Activated CD4-positive, alpha-beta memory T cell treated with anti-CD3 and anti-CD28 coated beads for 36 hours (primary cell): Measurements from ENCODE around the gene STK17A. TPM values are rescaled to one million over a fixed set of nuclear protein-coding genes. Genes with fewer than 3 reads are reported as not detected.

Source experiments
- CTCF ChIA-PET: fragments of 350-600 bp; sonication (Branson Sonifier 250); formaldehyde crosslinking; loops from one replicate; lab custom pipeline; 2021; ENCODE audit warnings: antibody characterized with exemption, inconsistent platforms; lab: Charles Lee
- POLR2A ChIA-PET: fragments of 350-600 bp; sonication (Branson Sonifier 250); formaldehyde crosslinking; loops from one replicate; lab custom pipeline; 2021; ENCODE audit warnings: antibody characterized with exemption; lab: Charles Lee
- DNase-seq: peaks from one replicate; pipeline ENCODE4 v3.0.0-alpha.2; 2020
- H3K27ac Mint-ChIP-seq: one replicate; pipeline ENCODE4 v1.8.0; 2021; ENCODE audit warnings: mixed read lengths
- H3K27me3 Mint-ChIP-seq: one replicate; pipeline ENCODE4 v1.8.0; 2021; ENCODE audit warnings: mixed read lengths
- H3K36me3 Mint-ChIP-seq: one replicate; pipeline ENCODE4 v1.8.0; 2021; ENCODE audit warnings: mixed read lengths
- H3K4me1 Mint-ChIP-seq: one replicate; pipeline ENCODE4 v1.8.0; 2021; ENCODE audit warnings: low read depth, mixed read lengths
- H3K4me3 Mint-ChIP-seq: one replicate; pipeline ENCODE4 v1.8.0; 2021; ENCODE audit warnings: mild to moderate bottlenecking, mixed read lengths
- H3K9me3 Mint-ChIP-seq: one replicate; pipeline ENCODE4 v1.8.0; 2021; ENCODE audit warnings: mixed read lengths
- intact Hi-C: fragments of 100-400 bp; cut with micrococcal nuclease; formaldehyde crosslinking; loops from one replicate; pipeline ENCODE4 v1.15.1; 2023
- total RNA-seq, 2 experiments: library from RNA; stranded (reverse); gene quantifications; one replicate each; pipeline ENCODE4 v1.2.3, GENCODE V29; 2021

STK17A gene
- total RNA-seq, 2 experiments from 2014 or later, result 58.2 to 62.6 TPM

GRCh38 chr7:43634384-43634783, 51.5 kb downstream of the STK17A start:
- Mint-ChIP-seq H3K36me3 (peaks cover 71% of the 10 kb centered on the region), H3K4me3 (no peak overlapping the region), H3K4me1 (peaks cover 77% of the 10 kb centered on the region), H3K9me3 (no peaks in the 10 kb centered on the region), H3K27ac (peak overlapping the region; percentile 29), H3K27me3 (no peaks in the 10 kb centered on the region)
- ChIA-PET POLR2A (no interaction called here), CTCF (interaction anchor here (0.8 to 1.5 kb wide), 3 partner anchors 11 to 65 kb away, joined by 3 to 5 read pairs (median 4); partner anchors contain the start of gene STK17A)
- no peak for DNase-seq
- intact Hi-C loops, result no loop called here

DNA sequence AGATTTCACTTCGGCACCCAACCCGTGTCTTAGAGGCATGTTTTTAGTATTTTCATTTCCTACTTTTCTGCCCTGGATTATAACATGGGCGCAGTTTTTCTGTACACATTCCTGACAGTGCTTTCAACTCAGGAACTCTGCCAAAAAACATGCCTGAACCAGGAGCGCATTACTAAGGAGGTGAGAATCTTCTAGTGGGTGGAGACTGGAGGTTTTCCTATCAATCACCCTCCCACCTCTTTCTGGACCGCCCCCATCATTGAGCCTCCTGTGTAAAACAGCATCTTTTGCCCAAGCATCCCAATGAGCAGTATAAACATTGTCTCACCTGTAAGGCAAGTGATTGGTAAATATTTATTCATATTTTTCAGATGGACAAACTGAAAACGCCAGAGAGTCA, 53.2 kb downstream of the STK17A start:
- Mint-ChIP-seq H3K27ac (peak overlapping the region; percentile 18), H3K4me1 (peaks cover 81% of the 10 kb centered on the region), H3K9me3 (no peaks in the 10 kb centered on the region), H3K27me3 (no peaks in the 10 kb centered on the region), H3K4me3 (no peak overlapping the region), H3K36me3 (peaks cover 75% of the 10 kb centered on the region)
- POLR2A ChIA-PET, result no interaction called here
- CTCF ChIA-PET, result interaction anchor here (1.0 kb wide), 1 partner anchor 53 kb away, joined by 4 read pairs; the partner anchor contains the start of gene STK17A
- DNase-seq, result no peak
- intact Hi-C loops, result no loop called here

DNA sequence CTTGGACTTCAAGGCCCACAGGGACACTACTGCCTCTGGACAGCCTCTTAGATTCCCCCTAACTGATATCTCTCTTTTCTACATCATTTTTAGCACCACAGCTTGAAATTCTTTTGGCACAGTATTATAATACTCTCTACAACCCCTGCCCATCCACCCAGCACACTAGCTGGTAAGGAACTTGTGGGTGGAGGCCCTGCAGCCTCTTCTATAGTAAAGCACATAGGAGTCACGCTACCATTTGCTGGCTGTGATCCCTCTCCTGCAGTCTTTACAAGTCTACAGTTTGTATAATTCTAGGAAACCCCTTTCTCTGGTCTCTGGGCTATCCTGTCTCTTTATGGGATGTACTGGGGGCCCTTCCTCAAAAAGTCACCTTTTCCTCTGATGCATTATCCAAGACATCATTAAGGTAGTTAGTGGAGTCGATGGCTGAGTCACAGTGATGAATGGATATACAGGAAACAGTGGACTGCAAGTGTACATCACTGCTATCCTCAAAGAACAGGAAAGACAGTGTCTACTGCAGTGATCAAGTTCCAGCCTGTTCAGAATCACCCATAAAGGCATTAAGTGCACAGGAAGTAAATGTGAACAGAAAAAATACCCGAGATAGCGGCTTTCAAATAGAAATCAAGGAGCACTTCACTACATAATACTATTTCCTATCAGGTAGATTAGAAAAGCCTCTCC, 54.4 kb downstream of the STK17A start:
- Mint-ChIP-seq H3K4me1 (peaks cover 73% of the 10 kb centered on the region), H3K4me3 (no peak overlapping the region)
- intact Hi-C loops, result no loop called here

GRCh38 chr7:43639858-43640491, 57.1 kb downstream of the STK17A start:
- no peaks in the 10 kb centered on the region for H3K9me3 Mint-ChIP-seq
- intact Hi-C loops, result no loop called here
- ChIA-PET CTCF (interaction anchor here (1.2 to 6.3 kb wide), 6 partner anchors 8 to 60 kb away, joined by 3 to 50 read pairs (median 4); partner anchors contain the start of gene STK17A), POLR2A (interaction anchor here (2.3 kb wide), 1 partner anchor 9 kb away, joined by 13 read pairs; no protein-coding TSS in a partner anchor)
- no peaks in the 10 kb centered on the region for H3K27me3 Mint-ChIP-seq
- H3K4me3 Mint-ChIP-seq, result no peak overlapping the region
- H3K4me1 Mint-ChIP-seq, result peaks cover 77% of the 10 kb centered on the region
- H3K27ac Mint-ChIP-seq, result peak overlapping the region; percentile 60
- no peak for DNase-seq
- peaks cover 63% of the 10 kb centered on the region for H3K36me3 Mint-ChIP-seq

More for the DNA sequence above, 54.4 kb downstream of the STK17A start:
- ChIA-PET POLR2A (interaction anchor here (2.3 kb wide), 1 partner anchor 11 kb away, joined by 13 read pairs; no protein-coding TSS in a partner anchor), CTCF (interaction anchor here (1.8 to 6.3 kb wide), 2 partner anchors 55 to 63 kb away, joined by 6 to 50 read pairs; partner anchors contain the start of gene STK17A)
- Mint-ChIP-seq H3K27ac (peak overlapping the region; percentile 81), H3K36me3 (peaks cover 67% of the 10 kb centered on the region), H3K27me3 (no peaks in the 10 kb centered on the region), H3K9me3 (no peaks in the 10 kb centered on the region)
- no peak for DNase-seq

GRCh38 chr7:43640679-43641078, 57.8 kb downstream of the STK17A start:
- ChIA-PET POLR2A (no interaction called here), CTCF (interaction anchor here (1.2 to 6.3 kb wide), 2 partner anchors 58 to 59 kb away, joined by 5 to 50 read pairs; partner anchors contain the start of gene STK17A)
- no peak overlapping the region for H3K4me3 Mint-ChIP-seq
- H3K27me3 Mint-ChIP-seq, result no peaks in the 10 kb centered on the region
- H3K36me3 Mint-ChIP-seq, result peaks cover 61% of the 10 kb centered on the region
- intact Hi-C loops, result no loop called here
- peaks cover 80% of the 10 kb centered on the region for H3K4me1 Mint-ChIP-seq
- no peaks in the 10 kb centered on the region for H3K9me3 Mint-ChIP-seq
- no peak for DNase-seq
- no peak overlapping the region for H3K27ac Mint-ChIP-seq

DNA sequence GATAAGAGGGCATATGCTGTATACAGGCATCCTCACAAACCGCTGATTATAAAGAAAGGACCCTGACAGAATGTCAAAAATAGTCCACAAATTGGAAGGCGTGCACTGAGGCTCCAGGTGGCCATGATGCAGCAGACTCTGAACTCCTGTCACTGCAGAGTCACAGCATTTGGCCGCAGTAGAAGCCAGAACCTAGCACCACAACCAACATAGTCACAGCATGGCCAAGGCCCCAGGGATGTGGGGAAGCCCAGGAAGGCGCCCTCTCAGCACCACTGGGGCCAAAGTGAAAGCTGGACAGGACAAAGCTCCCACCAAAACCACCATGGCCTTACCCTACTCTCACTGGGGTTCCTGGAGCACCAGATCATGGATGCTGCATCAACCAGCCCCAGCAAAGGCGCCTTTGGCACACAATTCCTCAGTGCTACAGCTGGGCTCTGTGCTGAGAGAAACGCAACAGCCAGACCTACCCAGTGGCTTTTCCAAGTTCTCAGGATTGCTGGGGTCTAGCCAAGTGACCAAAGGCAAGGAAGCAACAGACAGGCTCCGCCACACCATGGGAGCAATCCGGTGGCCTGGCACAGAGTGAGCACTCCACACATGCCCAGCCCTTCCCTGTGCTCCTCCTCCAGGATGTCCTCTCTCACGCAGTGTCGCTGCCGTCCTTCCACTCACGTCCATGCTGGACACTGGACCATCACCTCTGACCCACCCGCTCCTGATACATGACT, 60.2 kb downstream of the STK17A start:
- Mint-ChIP-seq H3K27ac (peak overlapping the region; percentile 39), H3K27me3 (no peaks in the 10 kb centered on the region), H3K9me3 (no peaks in the 10 kb centered on the region), H3K4me1 (peaks cover 81% of the 10 kb centered on the region), H3K36me3 (peaks cover 54% of the 10 kb centered on the region), H3K4me3 (no peak overlapping the region)
- ChIA-PET POLR2A (interaction anchor here (1.5 kb wide), 1 partner anchor 60 kb away, joined by 3 read pairs; the partner anchor contains the start of gene STK17A), CTCF (interaction anchor here (6.3 kb wide), 1 partner anchor 61 kb away, joined by 50 read pairs; the partner anchor contains the start of gene STK17A)
- intact Hi-C loops, result no loop called here
- DNase-seq, result no peak

DNA sequence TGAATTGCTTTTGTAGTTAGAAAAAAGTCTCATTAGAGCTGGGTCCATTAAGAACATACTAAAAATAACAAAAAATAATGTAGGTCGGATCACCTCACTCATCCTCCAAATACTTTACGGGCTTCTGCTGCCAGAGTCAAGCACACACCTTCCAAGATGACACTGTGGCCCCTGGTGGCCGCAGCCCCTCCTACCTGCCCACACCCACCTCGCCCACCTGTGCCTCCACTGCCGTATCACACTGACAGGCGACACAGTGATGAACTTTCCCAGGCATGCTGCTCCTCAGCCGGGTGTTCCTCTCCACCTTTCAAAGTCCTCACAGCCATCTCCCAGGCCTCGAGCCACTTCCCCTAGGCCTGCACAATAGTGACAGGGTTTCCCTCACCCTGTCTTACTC, 60.9 kb downstream of the STK17A start:
- H3K27ac Mint-ChIP-seq, result peak overlapping the region; percentile 39
- CTCF ChIA-PET, result interaction anchor here (0.7 to 9.3 kb wide), 2 partner anchors 61 to 200 kb away, joined by 3 to 130 read pairs; partner anchors contain the start of gene STK17A
- POLR2A ChIA-PET, result no interaction called here
- no peaks in the 10 kb centered on the region for H3K9me3 Mint-ChIP-seq
- H3K36me3 Mint-ChIP-seq, result peaks cover 53% of the 10 kb centered on the region
- DNase-seq, result no peak
- H3K4me1 Mint-ChIP-seq, result peaks cover 84% of the 10 kb centered on the region
- H3K27me3 Mint-ChIP-seq, result no peaks in the 10 kb centered on the region
- no peak overlapping the region for H3K4me3 Mint-ChIP-seq
- intact Hi-C loops, result no loop called here

GRCh38 chr7:43645699-43646226, 62.9 kb downstream of the STK17A start:
- Mint-ChIP-seq H3K4me3 (no peak overlapping the region), H3K27ac (peak overlapping the region; percentile 81), H3K27me3 (no peaks in the 10 kb centered on the region), H3K36me3 (peaks cover 36% of the 10 kb centered on the region), H3K9me3 (no peaks in the 10 kb centered on the region), H3K4me1 (peaks cover 84% of the 10 kb centered on the region)
- CTCF ChIA-PET, result interaction anchor here (1.5 to 9.9 kb wide), 4 partner anchors 23 to 63 kb away, joined by 3 to 130 read pairs (median 56); partner anchors contain the start of gene STK17A
- intact Hi-C loops, result no loop called here
- DNase-seq, result no peak
- POLR2A ChIA-PET, result interaction anchor here (0.9 to 1.1 kb wide), 3 partner anchors 24 to 83 kb away, joined by 3 to 4 read pairs (median 3); partner anchors contain the start of gene COA1

DNA sequence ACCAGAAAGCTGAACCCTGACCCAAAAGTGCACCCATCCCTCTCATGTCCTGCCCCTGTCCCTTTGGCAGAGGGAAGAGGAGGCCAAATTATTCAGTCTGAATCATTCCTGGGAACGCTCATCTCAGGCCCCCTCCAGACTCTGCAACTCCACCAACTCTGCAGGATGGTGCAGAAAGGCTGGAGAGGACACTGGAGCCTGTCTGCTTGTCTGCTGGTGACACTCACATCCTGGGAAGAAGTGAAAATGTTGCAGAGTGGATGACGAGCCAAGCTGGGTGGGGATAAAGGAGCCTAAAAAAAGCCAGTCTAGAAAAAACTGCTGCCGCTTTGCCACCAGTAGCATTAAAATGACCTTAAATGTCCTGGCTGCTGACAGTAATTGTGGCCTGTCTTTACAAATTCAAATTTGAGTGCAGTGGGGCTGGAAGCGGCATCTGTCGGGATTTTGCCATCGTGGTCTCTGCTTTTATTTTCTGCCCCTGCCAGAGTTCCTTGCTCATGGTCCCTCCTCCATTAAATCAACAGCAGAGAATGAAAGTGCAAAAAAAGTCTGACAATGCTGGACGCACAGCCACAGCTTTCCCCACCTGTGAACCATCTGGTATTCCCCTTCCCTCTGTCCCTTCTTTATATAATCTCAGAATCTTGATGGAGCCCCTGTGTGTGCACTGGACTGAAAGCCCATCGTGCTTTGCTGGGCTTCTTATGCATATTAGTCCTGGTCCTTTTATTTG, 63.9 kb downstream of the STK17A start:
- ChIA-PET POLR2A (interaction anchor here (0.9 to 3.5 kb wide), 3 partner anchors 8 to 82 kb away, joined by 3 to 13 read pairs (median 3); partner anchors contain the start of gene COA1), CTCF (interaction anchor here (1.5 to 9.9 kb wide), 5 partner anchors 8 to 64 kb away, joined by 3 to 130 read pairs (median 9); partner anchors contain the start of gene STK17A)
- H3K27me3 Mint-ChIP-seq, result no peaks in the 10 kb centered on the region
- peaks cover 91% of the 10 kb centered on the region for H3K4me1 Mint-ChIP-seq
- peak overlapping the region; percentile 80 for H3K4me3 Mint-ChIP-seq
- H3K27ac Mint-ChIP-seq, result peak overlapping the region; percentile 99
- DNase-seq, result no peak
- intact Hi-C loops, result no loop called here
- no peaks in the 10 kb centered on the region for H3K9me3 Mint-ChIP-seq
- peaks cover 35% of the 10 kb centered on the region for H3K36me3 Mint-ChIP-seq

DNA sequence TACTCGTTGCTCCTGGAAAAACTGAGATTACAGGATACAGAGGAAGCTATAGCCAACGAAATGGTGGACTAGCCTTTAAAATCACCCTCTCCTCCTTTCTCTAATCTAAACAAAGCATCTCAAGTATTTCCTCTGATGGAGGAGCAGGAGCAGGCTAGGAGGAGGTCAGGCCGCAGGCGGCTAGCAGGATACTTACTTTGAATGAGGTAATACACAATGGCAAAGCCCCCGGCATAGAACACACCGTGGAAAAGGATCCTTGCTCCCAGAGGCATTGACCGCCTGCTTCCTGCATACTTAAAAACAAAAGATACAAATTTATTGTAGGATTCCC, 64.4 kb downstream of the STK17A start:
- CTCF ChIA-PET, result interaction anchor here (1.0 to 9.9 kb wide), 8 partner anchors 8 to 111 kb away, joined by 3 to 130 read pairs (median 8); partner anchors contain the start of genes BLVRA and STK17A
- intact Hi-C loops, result no loop called here
- peak overlapping the region; percentile 80 for H3K4me3 Mint-ChIP-seq

More for the DNA sequence above, 64.4 kb downstream of the STK17A start:
- Mint-ChIP-seq H3K27me3 (no peaks in the 10 kb centered on the region), H3K27ac (peak overlapping the region; percentile 99), H3K9me3 (no peaks in the 10 kb centered on the region), H3K4me1 (peaks cover 93% of the 10 kb centered on the region), H3K36me3 (peaks cover 35% of the 10 kb centered on the region)
- POLR2A ChIA-PET, result interaction anchor here (1.0 to 3.6 kb wide), 8 partner anchors 9 to 89 kb away, joined by 3 to 90 read pairs (median 12); partner anchors contain the start of gene STK17A
- no peak for DNase-seq
